Testis (tissue), 5 donors: Measurements from ENCODE around the gene RANBP9. TPM values are rescaled to one million over a fixed set of nuclear protein-coding genes. Genes with fewer than 3 reads are reported as not detected.
A peak's percentile ranks its signal among the peaks of the same experiment; 100 is the strongest.

Experiments used
- DNase-seq: peaks from one replicate; pipeline ENCODE4 v3.0.0-alpha.2; 2019
- H3K27ac ChIP-seq, 2 donors: fragments of 200-600 bp; sonication (generic); one replicate each; pipeline ENCODE4 v1.5.1; 2019
- H3K27me3 ChIP-seq: fragments of 200-600 bp; sonication (generic); one replicate; pipeline ENCODE4 v1.5.1; 2019
- H3K36me3 ChIP-seq: fragments of 200-600 bp; sonication (generic); one replicate; pipeline ENCODE4 v1.5.1; 2017; ENCODE audit warnings: low read depth; ENCODE audit errors: missing control alignments
- H3K4me1 ChIP-seq: fragments of 200-600 bp; sonication (generic); one replicate; pipeline ENCODE4 v1.5.1; 2019
- H3K4me3 ChIP-seq, 2 donors: fragments of 200-600 bp; sonication (generic); one replicate each; pipeline ENCODE4 v1.5.1; 2017 to 2019
- H3K9me3 ChIP-seq: fragments of 200-600 bp; sonication (generic); one replicate; pipeline ENCODE4 v1.5.1; 2017
- POLR2A ChIP-seq: fragments of 450-650 bp; IDR thresholded peaks from one replicate; pipeline ENCODE4 v1.6.1; 2017; ENCODE audit warnings: antibody characterized with exemption, mild to moderate bottlenecking, moderate library complexity
- WGBS, 2 donors: methylation state at CpG; one replicate each; pipeline ENCODE4 v1.1.5; 2018; 5-methylcytosine and 5-hydroxymethylcytosine counted together
- intact Hi-C: fragments of 100-400 bp; cut with DNase I; formaldehyde crosslinking; loops from one replicate; pipeline ENCODE4 v1.15.1; 2023; ENCODE audit warnings: low total_unique reads
- long read RNA-seq, 2 donors: transcript quantifications; one replicate each; lab custom pipeline, GENCODE V29; 2026
- polyA plus RNA-seq: library from polyadenylated mRNA; stranded (reverse); fragments of 350-450 nt; fragmentation: Illumina TruSeq; extraction: RNeasy Lipid Tissue Mini Kit (QIAGEN cat#74804); gene quantifications from one replicate; pipeline ENCODE4 v1.2.3, GENCODE V29; 2014; ENCODE audit warnings: low read depth, low replicate concordance; ENCODE audit not compliant: insufficient read depth
- total RNA-seq, 2 donors: library from RNA; depleted of rRNA; stranded (reverse); fragments of >200 nt; gene quantifications; one replicate each; pipeline ENCODE4 v1.2.3, GENCODE V29; 2016
- TF ChIP-seq, protein P1 (sequence below), 3 experiments: fragments of 450-650 bp in 2 of 3; fragments of 200-600 bp in 1 of 3; sonication (generic) in 1 of 3; IDR thresholded peaks; one replicate each; pipeline ENCODE4 v1.5.1; 2016 to 2019; ENCODE audit warnings: antibody characterized with exemption in 3 of 3, mild to moderate bottlenecking in 2 of 3, moderate library complexity in 1 of 3

Gene RANBP9
- total RNA-seq: 100 to 1,000 TPM; 114 to 131 TPM
- polyA plus RNA-seq: 265 TPM
- long read RNA-seq, donor 1, transcript RANBP9-201 (14 exons, 3,113 nt): major isoform, 6 of 21 reads
- long read RNA-seq, donor 1, partial matches to known transcripts: 11 of 21 reads
- long read RNA-seq, donor 1, other reads (novel, unspliced or antisense): 0 of 21 reads
- long read RNA-seq, donor 2, transcript RANBP9-201 (14 exons, 3,113 nt): major isoform, 6 of 17 reads
- long read RNA-seq, donor 2, partial matches to known transcripts: 11 of 17 reads
- long read RNA-seq, donor 2, other reads (novel, unspliced or antisense): 0 of 17 reads

DNA sequence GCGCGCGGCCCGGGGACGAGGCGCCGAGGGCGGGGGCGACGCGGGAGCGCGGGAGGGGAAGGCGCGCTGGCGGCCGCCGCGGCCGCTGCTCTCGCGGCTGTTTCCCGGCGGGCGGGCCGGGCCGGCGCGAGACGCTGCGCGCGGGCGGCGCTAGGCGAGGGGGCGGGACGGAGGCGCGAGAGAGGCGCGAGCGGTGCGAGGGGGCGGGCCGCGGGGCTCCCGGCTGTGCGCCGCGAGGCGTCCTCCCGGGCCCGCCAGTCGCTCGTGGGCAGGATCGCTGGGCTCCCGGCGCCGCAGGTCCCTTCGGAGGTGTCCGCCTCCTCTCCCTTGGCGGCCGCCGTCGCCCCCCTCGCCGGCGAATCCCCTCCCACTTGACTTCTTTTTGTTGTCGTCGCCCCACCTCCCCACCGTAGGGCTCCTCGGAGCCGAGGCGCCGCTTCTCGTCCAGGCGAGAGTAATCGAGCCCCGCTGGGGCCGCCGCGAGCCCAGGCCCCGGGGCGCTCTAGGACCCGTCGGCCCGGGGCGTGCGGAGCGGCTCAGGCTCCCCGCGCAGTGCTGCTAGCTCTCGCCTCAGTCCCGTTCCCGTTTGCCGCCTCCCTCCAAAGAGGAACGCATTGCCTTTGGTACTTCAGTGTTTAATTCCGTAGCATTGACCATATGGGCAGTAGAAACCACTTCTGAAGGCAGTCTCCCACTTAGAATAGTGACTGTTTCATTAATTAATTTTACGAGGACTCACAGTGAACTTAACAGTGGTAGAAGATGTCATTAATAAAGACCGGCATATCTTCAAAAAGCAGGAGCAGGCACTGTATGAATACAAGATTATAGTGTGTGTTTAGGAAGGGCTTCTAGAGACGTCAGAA lies at the start of gene RANBP9:
RANBP9 (minus strand) TSS at position 103 of the 866 bp plus-strand sequence. CDS start 330 bp downstream, outside the sequence.
- H3K27me3 ChIP-seq: no peaks in the 10 kb centered on the region
- no peak for TF ChIP-seq POLR2A
- TF ChIP-seq, protein P1, sequence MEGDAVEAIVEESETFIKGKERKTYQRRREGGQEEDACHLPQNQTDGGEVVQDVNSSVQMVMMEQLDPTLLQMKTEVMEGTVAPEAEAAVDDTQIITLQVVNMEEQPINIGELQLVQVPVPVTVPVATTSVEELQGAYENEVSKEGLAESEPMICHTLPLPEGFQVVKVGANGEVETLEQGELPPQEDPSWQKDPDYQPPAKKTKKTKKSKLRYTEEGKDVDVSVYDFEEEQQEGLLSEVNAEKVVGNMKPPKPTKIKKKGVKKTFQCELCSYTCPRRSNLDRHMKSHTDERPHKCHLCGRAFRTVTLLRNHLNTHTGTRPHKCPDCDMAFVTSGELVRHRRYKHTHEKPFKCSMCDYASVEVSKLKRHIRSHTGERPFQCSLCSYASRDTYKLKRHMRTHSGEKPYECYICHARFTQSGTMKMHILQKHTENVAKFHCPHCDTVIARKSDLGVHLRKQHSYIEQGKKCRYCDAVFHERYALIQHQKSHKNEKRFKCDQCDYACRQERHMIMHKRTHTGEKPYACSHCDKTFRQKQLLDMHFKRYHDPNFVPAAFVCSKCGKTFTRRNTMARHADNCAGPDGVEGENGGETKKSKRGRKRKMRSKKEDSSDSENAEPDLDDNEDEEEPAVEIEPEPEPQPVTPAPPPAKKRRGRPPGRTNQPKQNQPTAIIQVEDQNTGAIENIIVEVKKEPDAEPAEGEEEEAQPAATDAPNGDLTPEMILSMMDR (IDR thresholded peaks at IDR 0.05): no peak
- WGBS, 2 donors: 0% methylated on average over 26 to 80 of the region's 102 CpGs
- intact Hi-C loops: no loop called here
- peak; percentile 90 for DNase-seq
- peak within 1 kb of the TSS; percentile 94 to 98 for H3K27ac ChIP-seq
- peak within 1 kb of the TSS; percentile 86 to 93 for H3K4me3 ChIP-seq
- H3K9me3 ChIP-seq: no peaks in the 10 kb centered on the region
- H3K4me1 ChIP-seq: peaks cover 6% of the 10 kb centered on the region
- H3K36me3 ChIP-seq: no peaks in the 10 kb centered on the region

DNA sequence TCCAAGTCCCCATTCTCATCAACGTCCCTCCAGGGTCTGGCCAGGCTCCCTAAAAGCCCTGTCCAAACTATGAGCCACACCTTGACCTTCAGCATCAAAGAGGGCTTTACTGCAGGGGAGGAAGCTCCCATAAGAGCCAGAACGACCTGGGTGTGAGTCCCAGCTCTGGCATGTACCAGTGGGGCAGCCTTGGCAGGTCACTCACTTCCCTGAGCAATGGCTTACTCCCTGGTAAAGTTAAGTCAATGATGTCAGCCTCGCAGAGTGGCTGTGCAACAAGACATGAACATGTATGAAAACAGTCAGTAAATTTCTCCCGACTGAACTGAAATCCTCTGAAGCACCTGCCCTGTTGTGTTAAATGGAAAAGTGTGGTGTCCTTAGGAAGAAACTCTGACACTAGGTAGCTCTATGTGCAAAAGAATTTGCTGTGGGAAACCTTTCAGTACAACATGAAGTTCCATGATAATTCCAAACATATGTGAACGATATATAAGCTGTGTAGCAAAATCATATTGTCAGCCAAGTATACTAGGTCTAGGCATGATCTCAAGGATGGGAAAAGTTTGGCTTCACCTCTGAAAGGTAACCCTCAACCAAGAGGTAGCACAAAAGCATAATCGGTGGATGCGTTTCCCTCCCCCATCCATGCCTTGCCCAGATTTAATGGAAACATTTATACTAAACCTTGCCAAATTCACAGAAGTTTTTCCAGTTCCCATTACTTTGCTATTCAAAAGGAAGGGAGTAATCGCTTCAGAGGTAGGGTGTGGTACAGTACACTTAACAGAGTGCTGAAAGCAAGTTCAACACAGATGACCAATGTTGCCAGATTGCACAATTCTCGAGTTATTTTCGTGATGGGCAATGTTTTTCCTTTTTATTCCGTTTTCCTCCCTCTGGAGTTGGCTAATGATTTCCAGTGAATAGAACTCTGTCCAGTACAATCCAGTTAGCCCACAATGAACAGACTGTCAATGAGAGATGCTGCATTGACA lies 49.0 kb upstream of the RANBP9 start:
- DNase-seq: no peak
- H3K9me3 ChIP-seq: no peaks in the 10 kb centered on the region
- intact Hi-C loops: no loop called here
- no peak overlapping the region for H3K4me3 ChIP-seq
- no peak for TF ChIP-seq POLR2A
- TF ChIP-seq, protein P1 (IDR thresholded peaks at IDR 0.05): no peak
- H3K27me3 ChIP-seq: no peaks in the 10 kb centered on the region
- WGBS, 2 donors: 71 to 80% methylated on average over 11 of the region's 11 CpGs
- peaks cover 3% of the 10 kb centered on the region for H3K4me1 ChIP-seq
- H3K36me3 ChIP-seq: no peaks in the 10 kb centered on the region
- H3K27ac ChIP-seq: no peak overlapping the region

DNA sequence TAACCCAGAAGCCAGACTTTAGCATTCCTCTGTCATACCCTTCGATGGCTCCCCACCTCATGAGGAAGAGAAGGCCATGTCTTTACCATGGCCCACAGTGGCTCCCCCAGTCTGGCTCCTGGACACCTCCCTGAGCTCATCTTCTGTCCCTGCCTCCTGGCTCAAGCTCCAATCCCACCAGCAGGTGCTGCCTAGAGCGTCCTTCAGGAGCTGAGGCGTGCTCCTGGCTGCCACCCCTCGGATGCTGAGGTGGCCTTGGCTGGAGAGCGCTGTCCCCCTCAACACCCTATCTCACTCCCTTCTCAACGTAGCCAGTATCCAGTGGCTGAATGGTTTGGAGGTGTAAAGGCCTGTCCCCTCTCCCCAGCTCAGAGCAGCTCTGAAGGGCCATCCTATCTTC lies 47.4 kb upstream of the RANBP9 start:
- TF ChIP-seq POLR2A: no peak
- TF ChIP-seq, protein P1 (IDR thresholded peaks at IDR 0.05): no peak
- Histone ChIP-seq H3K36me3 (no peaks in the 10 kb centered on the region), H3K4me3 (no peak overlapping the region), H3K4me1 (peaks cover 3% of the 10 kb centered on the region), H3K27me3 (no peaks in the 10 kb centered on the region), H3K27ac (no peak overlapping the region), H3K9me3 (no peaks in the 10 kb centered on the region)
- 88 to 93% methylated on average over 6 of the region's 6 CpGs for WGBS, 2 donors
- intact Hi-C loops: no loop called here
- no peak for DNase-seq

DNA sequence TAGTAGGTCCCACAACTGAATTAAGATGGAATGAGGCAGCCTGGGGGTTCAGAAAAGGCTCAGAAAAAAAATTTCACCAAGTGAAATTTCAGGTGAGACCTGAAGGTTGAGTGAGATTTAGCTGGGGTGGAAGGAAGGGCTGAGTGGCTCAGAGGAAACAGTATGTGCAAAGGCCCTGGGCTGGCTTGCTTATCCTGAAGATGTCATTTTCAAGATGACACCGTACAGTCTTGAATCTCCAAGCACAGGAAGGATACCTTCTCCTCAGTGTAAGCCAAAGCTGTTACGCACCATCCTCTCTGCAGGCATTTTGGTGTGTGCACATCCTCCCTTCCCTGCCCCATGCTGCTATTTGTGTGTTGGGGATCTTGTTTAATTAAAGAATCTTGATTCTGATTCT lies 43.0 kb upstream of the RANBP9 start:
- Histone ChIP-seq H3K27me3 (no peaks in the 10 kb centered on the region), H3K27ac (no peak overlapping the region), H3K4me1 (no peaks in the 10 kb centered on the region), H3K36me3 (no peaks in the 10 kb centered on the region), H3K9me3 (no peaks in the 10 kb centered on the region), H3K4me3 (no peak overlapping the region)
- intact Hi-C loops: no loop called here
- no peak for DNase-seq
- 100% methylated on average over 2 of the region's 2 CpGs for WGBS, 2 donors
- TF ChIP-seq, protein P1 (IDR thresholded peaks at IDR 0.05): no peak
- no peak for TF ChIP-seq POLR2A
